GM19023 (cell line): ENCODE measurements around the gene CDK2.

Experiments used
- ATAC-seq: cut with Tn5 transposase; IDR thresholded peaks from one replicate; pipeline ENCODE4 v1.9.1; 2021; ENCODE audit warnings: mild to moderate bottlenecking, moderate library complexity; ENCODE audit not compliant: unreplicated experiment

The CDK2 gene

GRCh38 chr12:55937981-55938380, 28.6 kb upstream of the CDK2 start:
- ATAC-seq, result no peak

- ATAC-seq, result no peak
These were observed 27.7 kb upstream of the CDK2 start for GRCh38 chr12:55938826-55939501.

- ATAC-seq, result peak; percentile 98
These were observed 26.4 kb upstream of the CDK2 start for GRCh38 chr12:55940065-55940732.

- ATAC-seq, result no peak
These were observed 24.6 kb upstream of the CDK2 start for GRCh38 chr12:55942055-55942454.

GRCh38 chr12:55942577-55943136, 24.0 kb upstream of the CDK2 start:
- ATAC-seq, result no peak

- no peak for ATAC-seq
These were observed 20.1 kb upstream of the CDK2 start for GRCh38 chr12:55946553-55946952.

GRCh38 chr12:55955344-55955743, 11.3 kb upstream of the CDK2 start:
- ATAC-seq, result no peak

- no peak for ATAC-seq
These were observed 10.7 kb upstream of the CDK2 start for GRCh38 chr12:55955800-55956508.

- no peak for ATAC-seq
These were observed 9.3 kb upstream of the CDK2 start for GRCh38 chr12:55957106-55957859.

GRCh38 chr12:55963760-55964159, 2.9 kb upstream of the CDK2 start:
- ATAC-seq, result no peak

- ATAC-seq, result no peak
These were observed 1.4 kb upstream of the CDK2 start for GRCh38 chr12:55965240-55965639.

- no peak for ATAC-seq
These were observed 656 bp upstream of the CDK2 start, which contains the start of gene PMEL for GRCh38 chr12:55965941-55966407. Gene PMEL (minus strand): TSS chr12:55966042. CDS start chr12:55966011, 31 bp downstream.

- ATAC-seq, result no peak
These were observed 2.7 kb downstream of the CDK2 start for GRCh38 chr12:55969356-55969755.

GRCh38 chr12:55970775-55971174, 4.1 kb downstream of the CDK2 start:
- ATAC-seq, result no peak

- ATAC-seq, result no peak
These were observed 5.4 kb downstream of the CDK2 start for GRCh38 chr12:55972042-55972441.

- ATAC-seq, result no peak
These were observed 5.8 kb downstream of the CDK2 start for GRCh38 chr12:55972456-55972855.

GRCh38 chr12:55972911-55973598, 6.4 kb downstream of the CDK2 start:
- ATAC-seq, result no peak

- ATAC-seq, result peak; percentile 92
These were observed 7.1 kb downstream of the CDK2 start, which contains the start of gene RAB5B for GRCh38 chr12:55973599-55974307. Gene RAB5B (plus strand): TSS chr12:55974078. CDS start chr12:55986961, 12,883 bp downstream.

- ATAC-seq, result peak; percentile 23
These were observed 7.7 kb downstream of the CDK2 start for GRCh38 chr12:55974308-55974730.
